Measurements from ENCODE around the gene RET. TPM values are rescaled to one million over a fixed set of nuclear protein-coding genes. Genes with fewer than 3 reads are reported as not detected.

Gene RET
- total and polyA plus RNA-seq, 7 donors = 1.8 to 6.5 (median 3.9) TPM; not detected in 2

DNA sequence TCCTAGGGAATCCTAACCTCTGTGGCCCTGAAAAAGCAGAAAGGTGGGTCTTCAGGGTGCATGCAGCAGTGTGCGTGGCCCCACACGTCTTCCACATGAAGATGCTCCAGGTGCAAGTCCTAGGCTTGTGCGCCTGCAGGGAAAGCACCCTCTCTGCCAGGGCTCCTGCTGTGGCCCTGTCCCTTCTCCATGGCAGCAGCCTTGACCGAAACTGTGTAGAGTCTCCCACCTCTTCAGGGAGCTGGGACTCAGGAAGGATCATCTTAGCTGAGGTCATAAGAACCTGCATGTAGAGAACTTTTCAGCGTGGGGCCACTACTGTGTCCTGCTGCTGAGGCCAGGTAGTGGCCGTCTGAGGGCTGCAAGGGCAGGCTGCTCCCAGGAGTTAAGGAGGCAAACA, 55.0 kb downstream of the RET start:
- intact Hi-C loops (cut with DNase I) = loop anchor here (10.0 kb wide), 1 partner anchor 263 kb away; no protein-coding TSS in a partner anchor
- Histone ChIP-seq H3K27ac (no peak overlapping the region), H3K27me3 (no peaks in the 10 kb centered on the region), H3K36me3 (no peaks in the 10 kb centered on the region), H3K4me3 (no peak overlapping the region), H3K4me1 (peaks cover 0 to 8% (median under 1%) of the 10 kb centered on the region in 4 donors), H3K9me3 (no peaks in the 10 kb centered on the region)
- no peak for TF ChIP-seq EP300 (IDR thresholded peaks at IDR 0.05)
- TF ChIP-seq POLR2A (IDR thresholded peaks at IDR 0.05) = no peak
- TF ChIP-seq POLR2AphosphoS5 (IDR thresholded peaks at IDR 0.05) = no peak
- no peak for DNase-seq
- 86 to 92% methylated on average over 6 of the region's 6 CpGs for WGBS, 2 donors

DNA sequence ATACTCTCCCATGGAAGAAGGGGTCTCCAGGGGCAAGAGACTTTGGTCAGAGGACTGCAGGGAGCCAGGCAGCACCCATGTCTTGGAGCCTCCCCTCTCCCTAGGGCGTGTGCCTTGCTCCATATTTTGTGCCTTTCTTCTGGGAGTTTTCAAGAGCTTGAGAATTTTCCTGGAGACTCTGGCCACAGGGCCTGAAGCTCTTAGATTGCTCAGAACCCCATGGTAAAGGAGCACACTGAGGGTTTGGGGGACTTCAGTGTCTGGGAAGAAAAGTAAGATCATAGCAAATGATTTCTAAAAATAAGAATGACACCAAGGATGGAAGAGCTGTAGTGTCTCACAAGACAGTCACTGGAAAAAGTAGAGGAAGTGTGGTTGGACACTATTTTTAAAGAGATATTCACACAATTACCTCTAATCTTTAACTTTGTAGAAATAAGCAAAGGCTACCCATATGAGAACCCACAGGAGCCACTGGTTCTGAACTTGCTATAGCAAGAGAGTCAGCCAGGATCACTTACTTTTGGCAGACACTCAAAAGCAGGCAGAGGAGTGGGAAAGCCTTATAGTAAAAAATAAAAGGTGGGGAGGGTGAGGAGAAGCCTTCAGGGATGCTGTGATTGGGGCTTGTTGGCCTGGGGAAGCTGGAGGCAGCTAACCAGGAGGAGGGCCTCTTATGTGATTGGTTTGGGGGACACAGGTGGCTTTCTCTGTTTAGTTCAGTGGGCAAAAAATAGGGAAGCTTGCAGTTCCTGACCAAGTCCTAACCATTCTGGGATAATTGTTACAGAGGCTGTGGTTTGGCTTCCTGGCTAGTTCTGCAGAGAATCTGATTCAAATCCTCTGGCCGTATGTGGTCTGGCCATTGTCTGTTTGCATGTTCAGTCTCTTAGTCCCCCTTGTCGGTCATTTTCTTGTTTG, 56.3 kb downstream of the RET start:
- Histone ChIP-seq H3K27ac (no peak overlapping the region), H3K36me3 (no peaks in the 10 kb centered on the region), H3K4me3 (no peak overlapping the region), H3K27me3 (no peaks in the 10 kb centered on the region), H3K4me1 (peaks cover 0 to 13% (median 7%) of the 10 kb centered on the region in 4 donors), H3K9me3 (no peaks in the 10 kb centered on the region)
- TF ChIP-seq POLR2A (IDR thresholded peaks at IDR 0.05) (no peak), CTCF (IDR thresholded peaks at IDR 0.05) (no peak), EP300 (IDR thresholded peaks at IDR 0.05) (no peak), POLR2AphosphoS5 (IDR thresholded peaks at IDR 0.05) (no peak)
- intact Hi-C loops (cut with DNase I) = loop anchor here (10.0 kb wide), 1 partner anchor 262 kb away; no protein-coding TSS in a partner anchor
- 78 to 89% methylated on average over 3 of the region's 3 CpGs for WGBS, 2 donors
- DNase-seq = no peak

GRCh38 chr10:43134126-43134905, 57.4 kb downstream of the RET start:
- Histone ChIP-seq H3K36me3 (no peaks in the 10 kb centered on the region), H3K27ac (no peak overlapping the region), H3K4me1 (peaks cover 0 to 16% (median 8%) of the 10 kb centered on the region in 4 donors), H3K27me3 (no peaks in the 10 kb centered on the region), H3K9me3 (no peaks in the 10 kb centered on the region), H3K4me3 (no peak overlapping the region)
- intact Hi-C loops (cut with DNase I) = loop anchor here (10.0 kb wide), 1 partner anchor 260 kb away; no protein-coding TSS in a partner anchor
- no peak for TF ChIP-seq EP300 (IDR thresholded peaks at IDR 0.05)
- TF ChIP-seq POLR2A (IDR thresholded peaks at IDR 0.05) = no peak
- no peak for TF ChIP-seq POLR2AphosphoS5 (IDR thresholded peaks at IDR 0.05)
- no peak for TF ChIP-seq CTCF (IDR thresholded peaks at IDR 0.05)
- no peak for DNase-seq
- WGBS, 2 donors = 82 to 87% methylated on average over 5 of the region's 5 CpGs

DNA sequence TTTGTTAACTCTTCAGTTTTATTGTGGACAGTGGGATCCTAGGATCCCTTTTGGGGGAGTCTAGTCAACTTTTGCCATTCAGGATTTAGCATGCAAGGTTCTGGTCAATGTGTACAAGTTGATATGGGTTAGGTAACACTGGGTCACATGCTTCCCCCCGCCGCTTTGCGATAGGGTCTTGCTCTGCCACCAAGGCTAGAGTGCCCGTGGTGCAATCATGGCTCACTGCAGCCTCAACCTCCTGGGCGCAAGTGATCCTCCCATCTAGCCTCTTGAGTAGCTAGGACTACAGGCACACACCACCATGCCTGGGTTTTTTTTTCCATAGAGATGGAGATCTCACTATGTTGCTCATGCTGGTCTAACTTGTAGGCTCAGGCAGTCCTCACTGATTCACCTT, 58.2 kb downstream of the RET start:
- no peaks in the 10 kb centered on the region for H3K9me3 ChIP-seq
- no peak for TF ChIP-seq POLR2A (IDR thresholded peaks at IDR 0.05)
- TF ChIP-seq EP300 (IDR thresholded peaks at IDR 0.05) = no peak
- TF ChIP-seq POLR2AphosphoS5 (IDR thresholded peaks at IDR 0.05) = no peak
- no peak for TF ChIP-seq CTCF (IDR thresholded peaks at IDR 0.05)
- 81 to 97% methylated on average over 5 of the region's 5 CpGs for whole genome bisulfite sequencing, 2 donors
- no peaks in the 10 kb centered on the region for H3K36me3 ChIP-seq
- no peak overlapping the region for H3K4me3 ChIP-seq
- intact Hi-C loops (cut with DNase I) = loop anchor here (10.0 kb wide), 1 partner anchor 260 kb away; no protein-coding TSS in a partner anchor
- peaks cover 0 to 23% (median 15%) of the 10 kb centered on the region in 4 donors for H3K4me1 ChIP-seq
- no peak overlapping the region for H3K27ac ChIP-seq
- no peaks in the 10 kb centered on the region for H3K27me3 ChIP-seq
- no peak for DNase-seq

Data from sigmoid colon (tissue), 7 donors.